Liver (tissue), 9 donors: Measurements from ENCODE around the gene CNPY3. TPM values are rescaled to one million over a fixed set of nuclear protein-coding genes. Genes with fewer than 3 reads are reported as not detected.

ENCODE experiments used
- DNase-seq: peaks from one replicate; pipeline ENCODE4 v3.0.0-alpha.2; 2017; ENCODE audit warnings: low spot score
- H3K27ac ChIP-seq, 2 donors: one replicate each; pipeline ENCODE4 v1.7.0; 2013; ENCODE audit warnings: inconsistent platforms in 2 of 2, low read length in 2 of 2, control low read depth in 1 of 2, low read depth in 1 of 2, mild to moderate bottlenecking in 1 of 2
- H3K27me3 ChIP-seq, 4 donors: one replicate each; pipeline versions ENCODE4 v1.6.1 to v1.7.0; 2013; ENCODE audit warnings: low read length in 3 of 4, inconsistent platforms in 1 of 4, mild to moderate bottlenecking in 1 of 4, moderate library complexity in 1 of 4; ENCODE audit not compliant: control insufficient read depth in 4 of 4, insufficient read depth in 4 of 4
- H3K36me3 ChIP-seq, 4 donors: one replicate each; pipeline versions ENCODE4 v1.6.1 to v1.7.0; 2013; ENCODE audit warnings: low read length in 3 of 4, mild to moderate bottlenecking in 3 of 4, low read depth in 1 of 4, moderate library complexity in 1 of 4; ENCODE audit not compliant: control insufficient read depth in 4 of 4, insufficient read depth in 3 of 4
- H3K4me1 ChIP-seq, 4 donors: one replicate each; pipeline versions ENCODE4 v1.6.1 to v1.7.0; 2013; ENCODE audit warnings: low read length in 3 of 4, mild to moderate bottlenecking in 3 of 4, moderate library complexity in 1 of 4; ENCODE audit not compliant: control insufficient read depth in 4 of 4, insufficient read depth in 4 of 4
- H3K4me3 ChIP-seq, 3 donors: one replicate each; pipeline versions ENCODE4 v1.6.1 to v1.7.0; 2013; ENCODE audit warnings: low read length in 3 of 3, control low read depth in 1 of 3, low read depth in 1 of 3, mild to moderate bottlenecking in 1 of 3
- H3K9ac ChIP-seq, 2 donors: one replicate each; pipeline ENCODE4 v1.7.0; 2013; ENCODE audit warnings: low read length in 2 of 2, mild to moderate bottlenecking in 2 of 2, moderate library complexity in 2 of 2, control low read depth in 1 of 2, low read depth in 1 of 2
- H3K9me3 ChIP-seq, 4 donors: one replicate each; pipeline versions ENCODE4 v1.6.1 to v1.7.0; 2013; ENCODE audit warnings: low read length in 3 of 4; ENCODE audit not compliant: control insufficient read depth in 4 of 4
- EGR1 ChIP-seq, 2 donors: IDR thresholded peaks; 2 replicates each; pipeline ENCODE4 v1.6.1; 2016 to 2018; ENCODE audit warnings: antibody characterized with exemption in 2 of 2, low read depth in 2 of 2
- GABPA ChIP-seq, 2 donors: IDR thresholded peaks in 1 of 2; conservative IDR thresholded peaks in 1 of 2; 2 replicates each; pipeline ENCODE4 v1.6.1; 2016; ENCODE audit warnings: antibody characterized with exemption in 2 of 2, mild to moderate bottlenecking in 1 of 2, moderate library complexity in 1 of 2
- HNF4G ChIP-seq: IDR thresholded peaks from 2 replicates; pipeline ENCODE4 v1.6.1; 2016; ENCODE audit warnings: antibody characterized with exemption
- JUND ChIP-seq, 2 donors: IDR thresholded peaks; 2 replicates each; pipeline ENCODE4 v1.6.1; 2016; ENCODE audit warnings: antibody characterized with exemption in 2 of 2
- NR2F2 ChIP-seq: IDR thresholded peaks from 2 replicates; pipeline ENCODE4 v1.6.1; 2016; ENCODE audit warnings: antibody characterized with exemption
- RAD21 ChIP-seq, 2 donors: IDR thresholded peaks; 2 replicates each; pipeline ENCODE4 v1.6.1; 2016; ENCODE audit warnings: antibody characterized with exemption in 2 of 2, mild to moderate bottlenecking in 2 of 2
- RXRA ChIP-seq, 2 donors: IDR thresholded peaks; 2 replicates each; pipeline ENCODE4 v1.6.1; 2017 to 2018; ENCODE audit warnings: antibody characterized with exemption in 2 of 2, mild to moderate bottlenecking in 1 of 2
- SP1 ChIP-seq: IDR thresholded peaks from 2 replicates; pipeline ENCODE4 v1.6.1; 2018; ENCODE audit warnings: antibody characterized with exemption, mild to moderate bottlenecking
- YY1 ChIP-seq: IDR thresholded peaks from 2 replicates; pipeline ENCODE4 v1.6.1; 2016; ENCODE audit warnings: antibody characterized with exemption, mild to moderate bottlenecking
- WGBS: extraction: QIAGEN DNeasy Blood & Tissue Kit; methylation state at CpG from one replicate; pipeline ENCODE4 v1.1.7; 2013; 5-methylcytosine and 5-hydroxymethylcytosine counted together
- polyA plus RNA-seq, 2 donors: library from polyadenylated mRNA; stranded (reverse) in 1 of 2; unstranded in 1 of 2; fragments of 200-250 nt in 1 of 2; fragments of >200 nt in 1 of 2; fragmentation: Nextera tagmentation in 1 of 2; extraction: Ambion mirVana in 1 of 2; gene quantifications; one replicate each; pipeline versions ENCODE4 v1.2.1 to v1.2.3, GENCODE V29; 2013 to 2015
- total RNA-seq, 2 donors: library from RNA; depleted of rRNA; stranded (reverse); fragments of >200 nt; gene quantifications; one replicate each; pipeline ENCODE4 v1.2.3, GENCODE V29; 2014
- TF ChIP-seq, protein P1 (sequence below): IDR thresholded peaks from 2 replicates; pipeline ENCODE4 v1.6.1; 2016; ENCODE audit warnings: antibody characterized with exemption
- TF ChIP-seq, protein P2 (sequence below): IDR thresholded peaks from 2 replicates; pipeline ENCODE4 v1.6.1; 2016; ENCODE audit warnings: antibody characterized with exemption
- TF ChIP-seq, protein P3 (sequence below): IDR thresholded peaks from 2 replicates; pipeline ENCODE4 v1.6.1; 2016; ENCODE audit warnings: antibody characterized with exemption, mild to moderate bottlenecking
- donor health status: healthy.
- donor health status: healthy.
- donor health status: healthy.
- donor health status: healthy.
- donor health status: healthy.

CNPY3 gene
- total and polyA plus RNA-seq, 4 donors, result 17.2 to 41.0 (median 27.2) TPM

DNA sequence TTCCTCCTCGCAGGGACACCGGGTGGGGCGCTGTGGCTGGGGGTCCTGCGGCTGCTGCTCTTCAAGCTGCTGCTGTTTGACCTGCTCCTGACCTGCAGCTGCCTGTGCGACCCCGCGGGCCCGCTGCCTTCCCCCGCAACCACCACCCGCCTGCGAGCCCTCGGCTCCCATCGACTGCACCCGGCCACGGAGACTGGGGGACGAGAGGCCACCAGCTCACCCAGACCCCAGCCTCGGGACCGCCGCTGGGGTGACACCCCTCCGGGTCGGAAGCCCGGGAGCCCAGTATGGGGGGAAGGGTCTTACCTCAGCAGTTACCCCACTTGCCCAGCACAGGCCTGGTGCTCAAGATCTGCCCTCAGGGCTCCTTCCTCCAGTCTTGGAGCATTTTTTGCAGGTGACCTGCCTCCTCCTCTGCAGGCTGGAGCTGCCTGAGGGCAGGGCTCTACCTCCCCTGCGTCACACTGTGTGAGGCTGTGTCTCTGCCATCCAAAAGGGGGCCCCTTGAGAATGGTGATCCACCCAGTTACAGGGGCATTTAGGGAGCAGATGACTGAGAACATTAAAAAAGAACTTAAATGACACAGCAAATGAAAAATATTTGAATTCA, 3.9 kb upstream of the CNPY3 start:
- WGBS, result 62% methylated on average over 23 of the region's 23 CpGs
- Histone ChIP-seq H3K4me3 (no peak overlapping the region), H3K27ac (no peak overlapping the region), H3K9me3 (no peaks in the 10 kb centered on the region), H3K9ac (no peak overlapping the region), H3K36me3 (no peaks in the 10 kb centered on the region), H3K4me1 (peaks cover 2 to 16% (median 11%) of the 10 kb centered on the region in 4 donors), H3K27me3 (no peaks in the 10 kb centered on the region)
- DNase-seq, result no peak
- no peak for TF ChIP-seq NR2F2
- TF ChIP-seq RXRA (IDR thresholded peaks at IDR 0.05), result no peak
- TF ChIP-seq, protein P1, sequence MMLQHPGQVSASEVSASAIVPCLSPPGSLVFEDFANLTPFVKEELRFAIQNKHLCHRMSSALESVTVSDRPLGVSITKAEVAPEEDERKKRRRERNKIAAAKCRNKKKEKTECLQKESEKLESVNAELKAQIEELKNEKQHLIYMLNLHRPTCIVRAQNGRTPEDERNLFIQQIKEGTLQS, result no peak
- TF ChIP-seq, protein P2, sequence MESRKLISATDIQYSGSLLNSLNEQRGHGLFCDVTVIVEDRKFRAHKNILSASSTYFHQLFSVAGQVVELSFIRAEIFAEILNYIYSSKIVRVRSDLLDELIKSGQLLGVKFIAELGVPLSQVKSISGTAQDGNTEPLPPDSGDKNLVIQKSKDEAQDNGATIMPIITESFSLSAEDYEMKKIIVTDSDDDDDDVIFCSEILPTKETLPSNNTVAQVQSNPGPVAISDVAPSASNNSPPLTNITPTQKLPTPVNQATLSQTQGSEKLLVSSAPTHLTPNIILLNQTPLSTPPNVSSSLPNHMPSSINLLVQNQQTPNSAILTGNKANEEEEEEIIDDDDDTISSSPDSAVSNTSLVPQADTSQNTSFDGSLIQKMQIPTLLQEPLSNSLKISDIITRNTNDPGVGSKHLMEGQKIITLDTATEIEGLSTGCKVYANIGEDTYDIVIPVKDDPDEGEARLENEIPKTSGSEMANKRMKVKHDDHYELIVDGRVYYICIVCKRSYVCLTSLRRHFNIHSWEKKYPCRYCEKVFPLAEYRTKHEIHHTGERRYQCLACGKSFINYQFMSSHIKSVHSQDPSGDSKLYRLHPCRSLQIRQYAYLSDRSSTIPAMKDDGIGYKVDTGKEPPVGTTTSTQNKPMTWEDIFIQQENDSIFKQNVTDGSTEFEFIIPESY, result no peak
- TF ChIP-seq SP1, result no peak

DNA sequence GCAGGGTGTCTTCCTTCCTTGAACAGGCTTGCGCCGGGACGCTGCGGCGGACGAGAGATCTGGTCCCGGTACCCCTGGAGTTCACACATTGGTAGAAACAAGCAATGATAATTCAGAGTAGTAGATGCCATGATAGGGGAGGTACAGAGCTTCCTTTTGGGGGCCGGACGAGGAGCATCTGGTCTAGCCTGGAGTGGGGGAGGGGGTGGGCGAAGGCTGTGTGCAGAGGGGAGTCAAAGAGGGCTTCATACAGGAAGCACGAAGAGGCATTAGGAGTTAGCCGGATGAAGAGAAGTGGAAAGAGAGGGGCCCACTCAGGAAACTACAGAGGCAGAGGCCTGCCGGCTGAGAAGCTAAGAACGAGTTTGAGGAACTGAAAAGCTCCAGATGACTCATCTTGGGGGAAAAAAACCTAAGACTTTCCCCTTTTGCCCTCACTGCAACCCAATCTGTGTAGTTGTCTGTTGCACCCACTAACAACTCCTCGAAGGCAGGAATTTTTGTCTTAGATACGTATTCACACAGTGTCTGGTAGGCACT, 611 bp downstream of the CNPY3 start:
- 3% methylated on average over 16 of the region's 16 CpGs for WGBS
- H3K9ac ChIP-seq, result peak overlapping the region; percentile 67 to 69
- no peaks in the 10 kb centered on the region for H3K9me3 ChIP-seq
- peak overlapping the region; percentile 65 to 83 (median 82) for H3K4me3 ChIP-seq
- no peaks in the 10 kb centered on the region for H3K27me3 ChIP-seq
- peaks cover 4 to 33% (median 20%) of the 10 kb centered on the region in 4 donors for H3K4me1 ChIP-seq
- no peak for DNase-seq
- peaks cover 0 to 4% (median 2%) of the 10 kb centered on the region in 4 donors for H3K36me3 ChIP-seq
- peak overlapping the region; percentile 88 to 92 for H3K27ac ChIP-seq
- TF ChIP-seq EGR1 (IDR thresholded peaks at IDR 0.05; ENCODE audit: low read depth in 2 of 2) (no peak), JUND (IDR thresholded peaks at IDR 0.05) (peak; percentile 44 to 79), SP1 (no peak)

DNA sequence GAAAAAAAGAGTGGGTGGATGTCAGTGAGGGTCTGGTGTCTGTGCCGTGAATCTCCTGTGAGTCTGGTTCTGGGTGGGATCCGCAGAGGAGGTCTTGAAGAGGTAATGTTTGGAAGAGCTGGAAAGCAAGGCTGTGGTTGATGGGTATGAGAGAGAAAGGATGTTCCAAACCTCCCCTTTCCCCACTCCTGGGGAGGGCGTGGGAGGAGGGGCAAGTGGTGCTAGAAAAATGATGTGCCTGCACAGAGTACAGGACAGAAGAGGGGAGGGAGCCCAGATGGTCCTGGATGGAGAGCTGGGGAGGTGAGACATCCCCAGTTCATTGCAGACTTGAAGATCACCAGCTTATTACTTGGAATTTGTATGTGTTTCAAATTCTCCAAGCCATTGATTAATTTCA, 3.1 kb downstream of the CNPY3 start:
- WGBS, result 92% methylated on average over 3 of the region's 3 CpGs
- H3K9me3 ChIP-seq, result no peaks in the 10 kb centered on the region
- no peak overlapping the region for H3K27ac ChIP-seq
- no peak for DNase-seq
- peaks cover 2 to 17% (median 5%) of the 10 kb centered on the region in 4 donors for H3K36me3 ChIP-seq
- TF ChIP-seq RAD21 (IDR thresholded peaks at IDR 0.05) (no peak), YY1 (no peak), RXRA (IDR thresholded peaks at IDR 0.05) (no peak), HNF4G (no peak), GABPA (IDR thresholded peaks at IDR 0.05 in 1 of 2, conservative IDR thresholded peaks at IDR 0.05 in 1 of 2) (no peak)
- TF ChIP-seq, protein P3, sequence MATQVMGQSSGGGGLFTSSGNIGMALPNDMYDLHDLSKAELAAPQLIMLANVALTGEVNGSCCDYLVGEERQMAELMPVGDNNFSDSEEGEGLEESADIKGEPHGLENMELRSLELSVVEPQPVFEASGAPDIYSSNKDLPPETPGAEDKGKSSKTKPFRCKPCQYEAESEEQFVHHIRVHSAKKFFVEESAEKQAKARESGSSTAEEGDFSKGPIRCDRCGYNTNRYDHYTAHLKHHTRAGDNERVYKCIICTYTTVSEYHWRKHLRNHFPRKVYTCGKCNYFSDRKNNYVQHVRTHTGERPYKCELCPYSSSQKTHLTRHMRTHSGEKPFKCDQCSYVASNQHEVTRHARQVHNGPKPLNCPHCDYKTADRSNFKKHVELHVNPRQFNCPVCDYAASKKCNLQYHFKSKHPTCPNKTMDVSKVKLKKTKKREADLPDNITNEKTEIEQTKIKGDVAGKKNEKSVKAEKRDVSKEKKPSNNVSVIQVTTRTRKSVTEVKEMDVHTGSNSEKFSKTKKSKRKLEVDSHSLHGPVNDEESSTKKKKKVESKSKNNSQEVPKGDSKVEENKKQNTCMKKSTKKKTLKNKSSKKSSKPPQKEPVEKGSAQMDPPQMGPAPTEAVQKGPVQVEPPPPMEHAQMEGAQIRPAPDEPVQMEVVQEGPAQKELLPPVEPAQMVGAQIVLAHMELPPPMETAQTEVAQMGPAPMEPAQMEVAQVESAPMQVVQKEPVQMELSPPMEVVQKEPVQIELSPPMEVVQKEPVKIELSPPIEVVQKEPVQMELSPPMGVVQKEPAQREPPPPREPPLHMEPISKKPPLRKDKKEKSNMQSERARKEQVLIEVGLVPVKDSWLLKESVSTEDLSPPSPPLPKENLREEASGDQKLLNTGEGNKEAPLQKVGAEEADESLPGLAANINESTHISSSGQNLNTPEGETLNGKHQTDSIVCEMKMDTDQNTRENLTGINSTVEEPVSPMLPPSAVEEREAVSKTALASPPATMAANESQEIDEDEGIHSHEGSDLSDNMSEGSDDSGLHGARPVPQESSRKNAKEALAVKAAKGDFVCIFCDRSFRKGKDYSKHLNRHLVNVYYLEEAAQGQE, result no peak
- TF ChIP-seq, protein P2, result no peak
- TF ChIP-seq, protein P1, result no peak
- no peak overlapping the region for H3K9ac ChIP-seq
- peaks cover 4 to 47% (median 36%) of the 10 kb centered on the region in 4 donors for H3K4me1 ChIP-seq
- no peak overlapping the region for H3K4me3 ChIP-seq
- no peaks in the 10 kb centered on the region for H3K27me3 ChIP-seq
